IMR-90 (cell line): Measurements from ENCODE around the gene HOXC13. TPM values are rescaled to one million over a fixed set of nuclear protein-coding genes. Genes with fewer than 3 reads are reported as not detected.
A peak's percentile ranks its signal among the peaks of the same experiment; 100 is the strongest.

ENCODE experiments used
- ATAC-seq: fragments of 200-7000 bp; cut with Tn5 transposase; 2 replicates; pipeline ENCODE4 v1.9.1; 2020; ENCODE audit warnings: low read depth, mild to moderate bottlenecking, moderate library complexity
- BruUV-seq: library from RNA; stranded (reverse); fragments of 400-500 nt; replicated peaks from 2 replicates; lab custom pipeline; 2021; lab: Mats Ljungman, UMichigan
- CTCF ChIA-PET: fragments of 300-600 bp; formaldehyde crosslinking; extraction: SDS; loops from one replicate; lab custom pipeline; 2021; ENCODE audit warnings: antibody characterized with exemption; lab: Yijun Ruan, JAX
- POLR2A ChIA-PET: fragments of 300-600 bp; sonication (Branson Sonifier 250); formaldehyde crosslinking; loops from one replicate; lab custom pipeline; 2022; ENCODE audit warnings: antibody characterized with exemption; ENCODE audit not compliant: unreplicated experiment; lab: Charles Lee
- DNase-seq: peaks from one replicate; pipeline ENCODE4 v3.0.0; 2013
- H2AFZ ChIP-seq: replicated peaks from 2 replicates; pipeline ENCODE3; 2013; ENCODE audit warnings: low read length, mild to moderate bottlenecking; ENCODE audit not compliant: poor library complexity
- H2AK5ac ChIP-seq: 2 replicates; pipeline ENCODE4 v1.6.1; 2013; ENCODE audit warnings: low read depth, low read length, inconsistent platforms
- H2AK9ac ChIP-seq: replicated peaks from 2 replicates; pipeline ENCODE3; 2013; ENCODE audit warnings: mild to moderate bottlenecking, low read depth, low read length, moderate library complexity; ENCODE audit not compliant: poor library complexity
- H2BK120ac ChIP-seq: 2 replicates; pipeline ENCODE4 v1.6.1; 2013; ENCODE audit warnings: low read depth, low read length, inconsistent platforms
- H2BK15ac ChIP-seq: 3 replicates; pipeline ENCODE4 v1.6.1; 2013; ENCODE audit warnings: low read depth, low read length, inconsistent platforms
- H2BK20ac ChIP-seq: 2 replicates; pipeline ENCODE4 v1.6.1; 2013; ENCODE audit warnings: low read depth, mild to moderate bottlenecking, inconsistent platforms, low read length, moderate library complexity
- H2BK5ac ChIP-seq: 2 replicates; pipeline ENCODE4 v1.6.1; 2013; ENCODE audit warnings: mild to moderate bottlenecking, low read depth, low read length, inconsistent platforms; ENCODE audit not compliant: poor library complexity, severe bottlenecking
- H3K14ac ChIP-seq: replicated peaks from 2 replicates; pipeline ENCODE4 v1.6.1; 2013; ENCODE audit warnings: low read depth, low read length, inconsistent platforms
- H3K18ac ChIP-seq: 2 replicates; pipeline ENCODE4 v1.6.1; 2013; ENCODE audit warnings: low read depth, low read length, control low read depth
- H3K23ac ChIP-seq: 2 replicates; pipeline ENCODE4 v1.6.1; 2013; ENCODE audit warnings: low read depth, low read length, inconsistent platforms
- H3K27ac ChIP-seq: 2 replicates; pipeline ENCODE4 v1.5.1; 2013; ENCODE audit warnings: mild to moderate bottlenecking, control low read depth, low read length; ENCODE audit not compliant: insufficient read depth
- H3K27me3 ChIP-seq: 2 replicates; pipeline ENCODE4 v1.6.1; 2013; ENCODE audit warnings: low read length; ENCODE audit not compliant: control insufficient read depth, insufficient read depth
- H3K36me3 ChIP-seq: 2 replicates; pipeline ENCODE4 v1.6.1; 2013; ENCODE audit warnings: low read length, mixed read lengths; ENCODE audit not compliant: control insufficient read depth, insufficient read depth
- H3K4ac ChIP-seq: 2 replicates; pipeline ENCODE4 v1.6.1; 2013; ENCODE audit warnings: low read depth, low read length, inconsistent platforms
- H3K4me1 ChIP-seq: 2 replicates; pipeline ENCODE4 v1.6.1; 2013; ENCODE audit warnings: low read length, mixed read lengths; ENCODE audit not compliant: control insufficient read depth, insufficient read depth
- H3K4me2 ChIP-seq: 2 replicates; pipeline ENCODE4 v1.6.1; 2013; ENCODE audit warnings: low read depth, mild to moderate bottlenecking, control low read depth, low read length, moderate library complexity
- H3K4me3 ChIP-seq: 2 replicates; pipeline ENCODE4 v1.5.1; 2013; ENCODE audit warnings: low read depth, mild to moderate bottlenecking, control low read depth, low read length, moderate library complexity; ENCODE audit not compliant: insufficient read depth
- H3K56ac ChIP-seq: 2 replicates; pipeline ENCODE4 v1.6.1; 2013; ENCODE audit warnings: low read length, inconsistent platforms; ENCODE audit not compliant: insufficient read depth; ENCODE audit errors: extremely low read depth
- H3K79me1 ChIP-seq, 2 experiments: 2 replicates each; pipeline ENCODE4 v1.6.1; 2013; ENCODE audit warnings: low read length in 2 of 2, inconsistent platforms in 1 of 2, low read depth in 1 of 2
- H3K9ac ChIP-seq: 2 replicates; pipeline ENCODE4 v1.6.1; 2013; ENCODE audit warnings: low read depth, low read length, control low read depth
- H3K9me1 ChIP-seq: 2 replicates; pipeline ENCODE4 v1.6.1; 2013; ENCODE audit warnings: low read length, inconsistent platforms; ENCODE audit not compliant: insufficient read depth
- H3K9me3 ChIP-seq: 2 replicates; pipeline ENCODE4 v1.6.1; 2013; ENCODE audit warnings: low read length; ENCODE audit not compliant: control insufficient read depth, insufficient read depth
- H4K20me1 ChIP-seq: 2 replicates; pipeline ENCODE4 v1.6.1; 2013; ENCODE audit warnings: low read length, inconsistent platforms; ENCODE audit not compliant: insufficient read depth
- H4K5ac ChIP-seq: 2 replicates; pipeline ENCODE4 v1.6.1; 2013; ENCODE audit warnings: mild to moderate bottlenecking, low read depth, low read length, control low read depth
- H4K8ac ChIP-seq, 2 experiments: 2 replicates each; pipeline ENCODE4 v1.6.1; 2013; ENCODE audit warnings: low read depth in 2 of 2, low read length in 2 of 2, control low read depth in 1 of 2, inconsistent platforms in 1 of 2
- H4K91ac ChIP-seq: 2 replicates; pipeline ENCODE4 v1.6.1; 2013; ENCODE audit warnings: low read depth, low read length, inconsistent platforms; ENCODE audit not compliant: insufficient read depth
- CEBPB ChIP-seq: IDR thresholded peaks from 2 replicates; pipeline ENCODE4 v1.6.1; 2012; ENCODE audit warnings: low read depth, low read length, improper control_type of control experiment
- CHD1 ChIP-seq: IDR thresholded peaks from 2 replicates; pipeline ENCODE4 v1.6.1; 2012; ENCODE audit warnings: low read depth, low read length, improper control_type of control experiment
- ELK1 ChIP-seq: fragments of 150-350 bp; IDR thresholded peaks from 2 replicates; pipeline ENCODE4 v1.6.1; 2016; ENCODE audit warnings: low read depth, mild to moderate bottlenecking, low read length, moderate library complexity, borderline replicate concordance
- MAFK ChIP-seq: IDR thresholded peaks from 2 replicates; pipeline ENCODE4 v1.6.1; 2012; ENCODE audit warnings: low read depth, low read length, improper control_type of control experiment
- NFE2L2 ChIP-seq: fragments of 150-350 bp; IDR thresholded peaks from 2 replicates; pipeline ENCODE4 v1.6.1; 2016; ENCODE audit warnings: low read depth, mild to moderate bottlenecking, low read length
- RCOR1 ChIP-seq: IDR thresholded peaks from 2 replicates; pipeline ENCODE4 v1.6.1; 2012; ENCODE audit warnings: mild to moderate bottlenecking, low read length, improper control_type of control experiment; ENCODE audit not compliant: insufficient replicate concordance
- SMC3 ChIP-seq: fragments of 150-350 bp; IDR thresholded peaks from 2 replicates; pipeline ENCODE4 v1.6.1; 2016; ENCODE audit warnings: low read depth, mild to moderate bottlenecking, antibody characterized with exemption, low read length, moderate library complexity
- USF2 ChIP-seq: fragments of 150-350 bp; IDR thresholded peaks from 2 replicates; pipeline ENCODE4 v1.6.1; 2017; ENCODE audit warnings: mild to moderate bottlenecking, antibody characterized with exemption, low read length, low read depth
- WGBS, 2 experiments: methylation state at CpG; one replicate each; pipeline versions ENCODE4 v1.1.5 to v1.1.7; 2013; ENCODE audit warnings: missing lambda C conversion rate in 2 of 2; ENCODE audit not compliant: insufficient read length in 1 of 2; ENCODE audit errors: extremely low coverage in 2 of 2; 5-methylcytosine and 5-hydroxymethylcytosine counted together
- dilution Hi-C: fragments of 300-500 bp; cut with HindIII; formaldehyde crosslinking; loops from one replicate; pipeline ENCODE4 v1.14.3; 2018; ENCODE audit warnings: low sequenced_read_pairs; ENCODE audit not compliant: unreplicated experiment
- in situ Hi-C: fragments of 300-500 bp; cut with MboI; formaldehyde crosslinking; loops from 3 replicates; pipeline ENCODE4 v1.14.3; 2019; ENCODE audit warnings: low sequenced_read_pairs, inconsistent platforms, mixed read lengths
- intact Hi-C: fragments of 100-400 bp; cut with micrococcal nuclease; formaldehyde crosslinking; loops from 2 replicates; pipeline ENCODE4 v1.10.0; 2022
- polyA plus RNA-seq, 3 experiments: library from polyadenylated mRNA; depleted of rRNA; stranded (reverse); fragments of >200 nt; gene quantifications; 2 replicates each; pipeline ENCODE4 v1.2.3, GENCODE V29; 2012; ENCODE audit warnings: low replicate concordance in 1 of 3
- total RNA-seq: library from RNA; depleted of rRNA; stranded (reverse); fragments of >200 nt; gene quantifications from 2 replicates; pipeline ENCODE4 v1.2.3, GENCODE V29; 2012

HOXC13 gene
- total and polyA plus RNA-seq, 2 of the 4 experiments (the other 2 are of a cell fraction): not detected

GRCh38 chr12:53951577-53952334, 13.1 kb downstream of the HOXC13 start:
- Histone ChIP-seq H3K4me3 (no peak overlapping the region), H3K36me3 (no peaks in the 10 kb centered on the region), H4K5ac (no peak overlapping the region), H3K18ac (no peak overlapping the region), H4K8ac (no peak overlapping the region), H3K56ac (no peak overlapping the region), H3K27me3 (peaks cover 95% of the 10 kb centered on the region), H3K14ac (no peak overlapping the region), H2BK15ac (no peak overlapping the region), H2AK5ac (no peak overlapping the region), H3K9ac (no peak overlapping the region), H3K79me1 (no peaks in the 10 kb centered on the region), H3K27ac (no peak overlapping the region), H2BK120ac (no peak overlapping the region), H3K23ac (no peak overlapping the region), H4K20me1 (no peaks in the 10 kb centered on the region), H3K9me1 (no peaks in the 10 kb centered on the region), H2BK20ac (no peak overlapping the region), H2AK9ac (no peak overlapping the region), H3K4me1 (no peaks in the 10 kb centered on the region), H4K91ac (no peak overlapping the region), H3K4ac (no peak overlapping the region), H3K4me2 (no peak overlapping the region), H3K9me3 (peaks cover 4% of the 10 kb centered on the region; the same call in 1 of the 2 replicates), H2AFZ (peak overlapping the region; percentile 43), H2BK5ac (no peak overlapping the region)
- intact Hi-C loops: no loop called here
- in situ Hi-C loops: no loop called here
- POLR2A ChIA-PET: interaction anchor here (0.6 kb wide), 1 partner anchor 247 kb away, joined by 6 read pairs; no protein-coding TSS in a partner anchor
- TF ChIP-seq NFE2L2: no peak
- TF ChIP-seq CHD1: no peak
- TF ChIP-seq SMC3: no peak
- TF ChIP-seq CEBPB: no peak
- no peak for TF ChIP-seq MAFK
- no peak for TF ChIP-seq ELK1
- TF ChIP-seq USF2: no peak
- TF ChIP-seq RCOR1: no peak
- dilution Hi-C loops: no loop called here
- CTCF ChIA-PET: no interaction called here
- WGBS, 2 experiments: 3% methylated on average over 29 of the region's 47 CpGs; no CpG with 5 or more reads in 1 of the 2 experiments
- no TSS peak for BruUV-seq
- DNase-seq (no peak), ATAC-seq (no peak)
